Measurements from ENCODE around the gene FAF1.
"Not testable (repeated sequence)": the region's sequence is repeated elsewhere in the genome, so short reads cannot be mapped to it uniquely, and the experiment has no call there.

Gene FAF1

GRCh38 chr1:50841791-50842387 is 118.2 kb downstream of the FAF1 start:
- ATAC-seq, result no peak

GRCh38 chr1:50836117-50836516 is 124.0 kb downstream of the FAF1 start:
- no peak for ATAC-seq

- ATAC-seq, result no peak
Observed at GRCh38 chr1:50833216-50833615, 126.9 kb downstream of the FAF1 start.

- ATAC-seq, result no peak
Observed at GRCh38 chr1:50832167-50832566, 127.9 kb downstream of the FAF1 start.

GRCh38 chr1:50831300-50832061 is 128.6 kb downstream of the FAF1 start:
- no peak for ATAC-seq

GRCh38 chr1:50830621-50831020 is 129.4 kb downstream of the FAF1 start:
- ATAC-seq, result no peak

GRCh38 chr1:50829014-50829958 is 130.8 kb downstream of the FAF1 start:
- ATAC-seq, result no peak

GRCh38 chr1:50827546-50827945 is 132.5 kb downstream of the FAF1 start:
- ATAC-seq, result no peak

- ATAC-seq, result not testable (repeated sequence)
Observed at GRCh38 chr1:50826792-50827191, 133.3 kb downstream of the FAF1 start.

GRCh38 chr1:50822035-50822776 is 137.9 kb downstream of the FAF1 start:
- ATAC-seq, result no peak

GRCh38 chr1:50820545-50820944 is 139.5 kb downstream of the FAF1 start:
- ATAC-seq, result no peak

GRCh38 chr1:50812346-50812745 is 147.7 kb downstream of the FAF1 start:
- no peak for ATAC-seq

GRCh38 chr1:50808296-50808695 is 151.8 kb downstream of the FAF1 start:
- ATAC-seq, result no peak

GRCh38 chr1:50796272-50796671 is 163.8 kb downstream of the FAF1 start:
- no peak for ATAC-seq

- ATAC-seq, result no peak
Observed at GRCh38 chr1:50793521-50793920, 166.5 kb downstream of the FAF1 start.

- no peak for ATAC-seq
Observed at GRCh38 chr1:50787266-50787665, 172.8 kb downstream of the FAF1 start.

GRCh38 chr1:50783286-50783685 is 176.8 kb downstream of the FAF1 start:
- ATAC-seq, result no peak

- ATAC-seq, result no peak
Observed at GRCh38 chr1:50780797-50781196, 179.3 kb downstream of the FAF1 start.

GRCh38 chr1:50779801-50780200 is 180.3 kb downstream of the FAF1 start:
- no peak for ATAC-seq

GRCh38 chr1:50775740-50776139 is 184.3 kb downstream of the FAF1 start:
- no peak for ATAC-seq

GRCh38 chr1:50774759-50775351 is 185.2 kb downstream of the FAF1 start:
- no peak for ATAC-seq

- no peak for ATAC-seq
Observed at GRCh38 chr1:50766688-50767087, 193.4 kb downstream of the FAF1 start.
